Right lung (tissue), 5 donors: ENCODE measurements around the gene GPR55. TPM values are rescaled to one million over a fixed set of nuclear protein-coding genes. Genes with fewer than 3 reads are reported as not detected.

Experiments
- DNase-seq, 2 donors: peaks; one replicate each; pipeline ENCODE4 v3.0.0-alpha.2; 2013
- polyA plus RNA-seq, 5 donors: library from polyadenylated mRNA; unstranded; fragments of 120-200 nt; gene quantifications; one replicate each; pipeline versions ENCODE4 v1.2.1 to v1.2.3, GENCODE V29; 2013; ENCODE audit warnings: inconsistent platforms in 1 of 5, low replicate concordance in 1 of 5; ENCODE audit not compliant: insufficient read length in 5 of 5, insufficient read depth in 1 of 5

GPR55 gene
- polyA plus RNA-seq, 5 donors: 0.10 to 0.21 (median 0.17) TPM

DNA sequence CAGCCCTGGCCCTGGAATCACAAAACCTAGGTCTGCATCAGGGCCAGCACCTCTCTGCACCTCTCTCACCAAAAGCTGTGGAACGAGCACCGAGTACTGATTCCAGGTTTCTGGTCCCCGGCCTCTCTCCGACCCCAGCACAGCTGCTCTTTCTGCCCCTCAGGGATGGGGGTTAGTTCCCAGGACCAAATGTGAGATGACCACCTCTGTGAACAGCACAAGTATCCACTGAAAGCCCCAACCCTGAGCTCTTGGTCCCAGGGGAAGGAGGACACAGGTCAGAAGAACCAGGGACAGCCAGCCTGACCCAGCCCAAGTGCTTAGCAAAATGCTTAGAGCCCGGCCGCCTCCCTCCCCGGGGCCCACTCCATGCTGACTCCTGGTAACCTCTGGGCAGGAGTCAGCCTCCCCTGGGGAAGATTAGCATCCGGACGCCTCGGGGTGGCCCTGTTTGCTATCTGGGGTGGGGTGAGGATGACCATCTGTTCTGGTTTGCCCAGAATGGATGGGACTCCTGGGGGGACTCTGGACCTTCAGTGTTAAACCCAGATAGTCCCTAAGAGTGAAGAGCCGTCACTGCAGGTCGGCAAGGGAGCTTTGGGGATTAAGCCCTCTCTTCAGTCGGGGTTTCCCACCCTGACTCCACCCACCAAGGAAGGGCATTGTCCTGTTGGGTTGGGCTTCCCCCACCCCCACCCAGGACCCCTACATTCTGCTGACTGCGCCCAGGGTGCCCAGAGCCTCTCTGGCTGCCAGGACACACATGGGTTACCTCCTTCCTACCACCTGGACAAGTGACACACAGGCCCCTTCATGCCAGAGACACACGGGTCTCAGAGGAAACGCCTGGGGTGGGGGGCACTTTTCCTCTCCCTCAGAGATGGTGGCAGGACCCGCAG lies 9.4 kb upstream of the GPR55 start:
- no peak for DNase-seq

DNA sequence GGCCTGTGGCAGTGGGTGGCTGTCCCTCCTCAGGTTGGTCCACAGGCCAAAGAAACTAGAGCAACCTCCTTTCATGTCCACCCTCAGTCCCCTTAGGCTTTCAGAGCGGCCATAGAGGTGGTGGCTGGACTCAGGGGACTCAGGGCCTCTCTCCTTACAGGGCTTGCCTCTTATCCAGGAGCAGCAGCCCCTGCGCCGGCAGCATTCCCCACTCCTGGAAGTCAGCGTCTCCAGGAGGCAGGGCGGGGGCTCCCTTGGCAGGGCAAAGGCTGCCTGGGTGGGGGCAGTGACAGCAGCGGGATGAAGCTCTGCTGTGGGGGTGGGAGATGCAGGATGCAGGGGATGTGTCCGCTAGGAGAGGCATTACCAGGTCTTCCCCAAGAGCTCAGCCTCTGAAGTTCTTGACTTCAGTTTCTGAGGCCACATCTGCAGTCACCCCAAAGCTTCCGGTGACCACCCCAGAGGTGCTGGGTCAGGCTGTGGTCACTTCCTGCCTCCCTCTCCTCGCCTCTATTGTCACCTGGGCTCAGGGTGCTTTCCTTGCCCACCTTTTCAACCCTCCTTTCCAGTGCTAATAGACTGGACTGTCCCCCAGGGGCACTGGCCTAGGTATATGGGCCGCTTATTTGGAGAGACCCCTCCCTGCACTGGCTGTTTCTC lies 8.6 kb upstream of the GPR55 start:
- DNase-seq: no peak

DNA sequence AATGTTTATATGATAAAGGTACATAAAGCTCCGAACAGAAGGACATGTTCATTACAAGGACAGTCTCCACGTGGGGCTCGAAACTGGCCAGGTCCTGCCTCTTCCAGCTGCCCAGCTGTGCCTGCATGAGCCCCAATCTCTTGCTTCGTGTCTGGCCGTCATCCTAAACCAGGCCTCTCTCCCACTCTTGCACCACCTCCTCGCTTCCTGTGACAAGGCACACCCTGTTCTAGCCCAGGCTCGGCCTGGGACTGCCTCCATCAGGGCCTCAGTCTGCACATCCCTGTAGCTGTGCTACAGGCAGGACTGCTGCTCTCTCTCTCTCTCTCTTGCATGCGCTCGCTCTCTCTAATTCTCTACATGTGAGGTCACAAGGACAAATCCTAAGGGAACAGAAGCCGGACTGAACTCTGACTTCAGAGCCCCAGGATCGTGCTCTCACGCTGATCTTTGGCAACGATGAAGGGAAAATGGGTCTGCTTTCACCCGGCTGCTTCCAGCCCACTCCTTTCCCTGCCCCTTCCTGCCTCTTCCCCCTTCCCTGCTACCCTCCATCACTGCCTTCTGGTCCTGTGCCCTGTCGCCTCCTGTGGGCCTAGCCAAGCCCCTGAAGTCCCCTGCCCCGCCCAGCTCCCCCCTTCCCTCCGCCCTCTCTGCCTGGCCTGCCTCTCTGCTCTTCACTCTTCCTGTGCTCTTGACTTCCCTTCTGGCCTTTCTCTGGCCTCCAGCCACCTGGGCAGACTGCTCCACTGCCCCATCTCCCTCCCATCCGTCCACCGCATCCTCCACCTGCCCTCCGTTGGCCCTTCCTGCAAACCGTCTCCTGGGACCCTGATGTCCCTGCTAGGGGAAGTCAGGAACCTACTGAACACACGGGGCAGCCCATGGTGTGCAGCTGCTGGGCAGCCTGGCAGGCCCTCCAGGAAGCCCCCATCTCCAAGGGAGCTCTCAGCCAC lies 7.8 kb upstream of the GPR55 start:
- DNase-seq: peak; percentile 34 to 45

DNA sequence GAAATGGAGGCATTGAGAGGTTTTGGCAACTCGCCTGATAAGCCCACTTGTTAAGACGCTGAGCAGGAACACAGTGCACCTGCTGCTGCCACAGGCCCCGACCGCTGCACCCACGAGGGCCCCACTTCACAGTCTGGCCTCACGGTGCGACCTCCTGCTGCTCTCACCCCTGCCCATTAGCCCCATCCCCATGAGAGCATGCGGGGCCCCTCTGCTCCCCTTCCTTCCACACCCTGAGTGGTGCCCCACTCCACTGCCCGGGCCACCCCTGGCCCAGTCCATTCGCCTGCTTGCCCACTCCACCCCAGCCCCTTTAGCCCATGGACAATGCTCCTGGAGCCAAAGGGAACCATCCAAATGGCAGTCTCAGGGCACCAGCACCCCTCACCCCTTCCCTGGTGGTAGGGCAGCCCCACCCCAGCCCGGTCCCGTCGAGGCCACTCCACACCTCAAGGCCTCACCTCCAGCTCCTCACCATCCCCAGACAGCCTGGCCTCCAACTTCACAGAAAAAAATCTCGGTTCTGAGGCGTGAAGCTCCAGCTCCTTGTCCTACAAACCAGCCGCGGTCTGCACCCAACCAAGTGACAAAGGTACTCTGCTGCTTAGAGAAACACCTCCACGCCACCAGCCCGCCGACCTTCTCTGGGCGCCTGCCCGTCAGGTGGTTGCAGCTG lies 6.7 kb upstream of the GPR55 start:
- DNase-seq: no peak

DNA sequence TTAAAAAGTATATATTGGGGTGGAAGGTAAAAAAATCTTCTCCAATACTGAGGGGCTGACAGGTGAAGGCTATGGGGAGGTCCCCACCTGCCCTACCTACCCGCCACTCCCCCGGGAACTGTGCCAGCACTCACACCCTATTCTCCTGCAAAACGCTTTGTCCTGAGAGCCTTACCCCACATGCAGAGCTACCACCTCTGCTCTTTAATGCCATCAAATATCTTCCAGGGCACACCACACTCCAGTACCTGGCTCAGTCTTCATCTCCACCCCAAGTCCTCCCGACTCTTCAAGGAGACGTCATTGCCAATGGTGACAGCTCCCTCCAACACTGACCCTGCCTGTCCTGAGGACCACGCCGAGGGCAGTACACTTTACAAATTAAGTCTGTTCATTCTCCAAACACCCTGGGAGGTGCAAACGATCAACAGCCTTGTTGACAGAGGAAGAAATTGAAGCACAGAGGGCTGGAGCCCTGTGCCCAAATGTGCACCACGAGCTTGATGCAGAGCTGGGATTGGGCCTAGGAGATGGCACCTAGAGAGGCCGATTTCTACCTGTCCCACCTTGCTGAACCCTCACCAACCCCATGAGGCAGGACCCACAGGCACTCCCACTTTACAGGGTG lies 6.0 kb upstream of the GPR55 start:
- no peak for DNase-seq

DNA sequence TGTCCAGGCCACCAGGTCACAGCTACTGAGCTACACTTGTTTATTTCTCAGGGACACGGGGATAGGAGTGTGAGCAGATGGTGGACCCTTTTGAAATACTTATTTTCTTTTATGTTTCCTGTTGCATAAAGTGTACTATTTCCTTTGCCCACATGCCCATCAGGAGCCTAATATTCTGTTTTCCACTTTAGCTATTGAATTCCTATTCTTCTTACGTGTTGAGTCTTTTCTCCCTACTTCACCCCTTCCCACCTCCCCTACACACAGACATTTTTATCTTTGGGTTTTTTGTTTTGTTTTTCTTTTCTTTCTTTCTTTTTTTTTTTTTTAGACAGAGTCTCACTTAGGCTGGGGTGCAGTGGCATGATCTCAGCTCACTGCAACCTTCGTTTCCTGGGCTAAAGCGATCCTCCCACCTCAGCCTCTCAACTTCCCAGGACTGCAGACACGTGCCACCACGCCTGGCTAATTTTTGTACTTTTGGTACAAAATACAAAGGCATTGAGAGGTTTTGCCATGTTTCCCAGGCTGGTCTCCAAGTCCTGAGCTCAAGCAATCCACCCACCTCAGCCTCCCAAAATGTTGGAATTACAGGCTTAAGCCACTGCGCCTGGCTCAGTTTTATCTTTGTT lies 5.2 kb upstream of the GPR55 start:
- no peak for DNase-seq

DNA sequence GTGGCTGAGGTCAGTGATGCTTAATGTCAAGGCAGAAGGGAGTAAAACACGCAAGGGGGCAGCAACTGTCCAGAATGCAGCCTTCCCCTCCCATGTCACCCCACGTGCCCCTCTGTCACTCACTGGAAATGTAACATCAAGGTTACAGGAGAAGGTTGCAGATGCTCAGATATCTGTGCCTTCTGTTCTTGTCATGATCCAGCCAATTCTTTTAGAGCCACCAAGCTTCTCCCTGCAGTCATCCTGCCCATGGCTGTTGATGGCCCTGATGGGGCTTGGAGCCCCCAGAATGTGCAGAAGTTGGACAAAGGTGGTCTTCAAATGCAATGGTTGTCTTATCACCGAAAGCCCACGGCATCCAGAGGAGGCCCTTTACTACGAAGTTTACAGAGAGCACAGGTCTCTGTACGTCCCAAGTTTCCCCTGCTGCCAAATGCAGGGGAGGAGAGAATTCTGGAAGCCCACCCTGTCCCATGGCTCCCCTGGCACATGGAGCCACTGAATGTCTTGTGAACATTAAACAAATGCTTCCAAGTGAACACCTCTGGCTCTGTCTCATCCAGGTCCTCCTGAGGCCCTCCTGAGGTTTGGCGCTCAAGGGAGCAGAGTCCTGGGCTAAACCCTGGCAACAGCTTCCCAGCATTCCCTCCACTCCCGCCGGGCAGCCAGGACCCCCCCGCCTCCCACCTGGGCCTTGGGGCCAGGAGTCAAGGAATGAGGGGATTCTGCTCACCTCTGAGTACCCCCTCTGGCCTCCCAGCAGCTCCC lies 4.5 kb upstream of the GPR55 start:
- no peak for DNase-seq

DNA sequence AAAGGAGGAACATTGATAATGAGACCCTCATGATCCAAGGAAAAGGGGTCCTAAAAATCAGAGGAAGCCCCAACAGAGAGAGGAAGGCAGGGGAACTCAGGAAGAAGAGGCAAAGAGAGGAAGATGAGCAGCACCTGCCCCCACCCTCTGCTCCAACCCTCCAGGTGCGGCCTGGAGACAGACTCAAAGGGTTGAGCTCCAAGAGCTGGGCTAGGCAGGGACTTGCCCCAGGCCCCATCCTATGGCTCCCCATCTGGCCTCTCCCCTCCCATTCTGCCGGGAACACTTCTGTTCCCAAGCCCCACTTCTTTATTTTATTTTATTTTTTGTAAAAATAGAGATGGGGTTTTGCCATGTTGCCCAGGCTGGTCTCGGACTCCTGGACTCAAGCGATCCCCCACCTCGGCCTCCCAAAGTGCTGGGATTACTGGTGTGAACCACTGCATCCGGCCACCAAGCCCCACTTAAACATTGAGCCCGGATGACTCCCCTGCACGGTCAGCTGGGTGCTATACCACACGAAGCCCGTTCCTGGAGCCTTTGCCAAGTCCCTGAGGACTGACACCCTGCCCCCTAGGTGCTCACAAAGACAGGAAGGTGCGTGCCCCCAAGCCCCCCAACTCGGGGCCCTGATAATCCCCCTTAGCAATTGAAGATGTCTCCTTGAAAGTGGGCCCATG lies 3.8 kb upstream of the GPR55 start:
- DNase-seq: no peak

DNA sequence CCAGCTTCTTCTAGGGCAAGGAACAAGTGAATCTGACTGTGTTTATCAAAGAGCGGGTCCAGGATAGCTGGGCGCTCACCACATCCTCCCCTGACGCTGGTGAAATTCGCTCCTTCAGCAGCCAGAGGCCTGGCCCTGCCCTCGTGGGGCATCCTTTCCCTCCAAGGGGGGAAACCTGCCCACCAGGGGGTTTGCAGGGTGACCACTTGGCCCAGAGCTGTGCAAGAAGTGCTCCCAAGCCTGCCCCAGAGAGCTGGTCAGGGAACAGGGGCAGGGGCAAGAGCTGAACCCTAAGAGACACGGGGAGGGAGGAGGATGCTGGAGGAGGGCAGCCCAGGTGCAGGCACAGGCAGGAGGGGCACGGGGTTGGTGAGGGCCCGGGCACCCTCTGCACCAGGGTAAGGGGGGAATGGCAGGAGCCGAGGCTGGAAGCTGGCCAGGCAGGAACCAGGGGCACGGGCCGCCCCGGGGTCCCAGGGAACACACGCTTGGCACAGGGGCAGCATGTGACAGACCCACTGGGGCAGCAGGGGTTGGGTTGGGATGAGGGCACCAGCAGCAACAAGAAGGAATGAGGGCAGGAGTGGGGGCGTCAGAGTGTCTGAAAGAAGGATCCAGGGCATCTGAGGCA lies 2.8 kb upstream of the GPR55 start:
- no peak for DNase-seq

DNA sequence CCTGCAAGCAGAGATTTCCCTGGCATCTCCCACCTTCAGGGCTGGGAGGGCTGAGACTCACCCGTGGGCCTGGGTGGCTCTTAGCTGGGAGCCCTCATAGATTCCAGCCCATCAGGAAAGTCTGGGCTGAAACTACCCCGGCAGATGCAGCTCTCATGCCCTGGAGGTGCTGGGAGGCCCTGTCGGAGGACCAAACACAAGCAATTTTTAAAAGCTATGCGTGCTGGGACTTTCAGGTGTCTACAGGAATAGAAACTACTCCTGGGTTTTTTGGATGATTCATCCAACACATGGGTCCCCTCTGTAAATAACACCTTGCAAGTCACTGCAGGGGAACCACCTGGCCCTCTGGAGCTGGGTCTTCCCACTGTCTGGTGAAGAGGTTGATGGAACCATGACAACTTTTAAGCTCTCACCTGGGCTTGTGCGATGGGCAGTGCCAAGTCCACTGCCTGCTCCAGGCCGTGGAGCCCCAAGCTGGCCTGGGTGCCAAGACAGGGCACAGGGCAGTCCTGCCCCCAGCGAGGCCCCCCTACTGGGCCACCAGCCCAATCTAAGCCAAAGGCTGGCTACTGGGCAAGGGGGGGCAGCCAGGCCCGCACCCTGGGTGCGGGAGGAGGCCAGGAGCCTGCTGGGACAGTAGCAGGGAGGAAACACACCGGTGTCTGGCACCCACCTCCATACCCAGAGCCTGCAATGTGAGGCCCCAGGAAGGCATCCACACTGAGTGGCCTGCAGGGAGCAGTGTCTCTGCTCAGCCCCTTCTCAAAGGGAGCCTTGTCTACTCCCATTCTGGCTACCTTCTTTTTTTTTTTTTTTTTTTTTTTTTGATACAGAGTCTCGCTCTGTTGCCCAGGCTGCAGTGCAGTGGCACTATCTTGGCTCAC lies 1.1 kb upstream of the GPR55 start:
- no peak for DNase-seq

DNA sequence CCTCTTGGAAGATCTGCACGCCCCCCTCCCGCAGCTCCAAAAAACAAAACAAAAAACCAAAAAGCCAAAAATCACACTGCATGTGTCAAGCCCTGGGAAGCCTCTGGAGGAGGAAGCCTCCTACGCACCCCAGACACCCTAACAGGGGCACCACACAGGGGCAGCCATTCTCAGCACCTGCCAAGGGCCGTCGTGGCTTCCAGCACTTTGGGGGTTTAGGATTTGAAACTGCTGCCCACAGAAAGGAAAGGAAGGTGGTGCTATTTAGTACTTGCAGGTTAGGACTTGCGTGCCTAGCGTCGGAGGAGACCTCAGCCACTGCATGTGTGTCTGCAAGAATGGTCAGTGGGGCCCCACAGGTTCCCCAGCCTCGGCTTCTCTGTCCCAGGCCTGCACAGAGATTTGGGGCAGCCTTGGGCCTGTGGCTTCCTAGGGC lies 419 bp upstream of the GPR55 start:
- no peak for DNase-seq

DNA sequence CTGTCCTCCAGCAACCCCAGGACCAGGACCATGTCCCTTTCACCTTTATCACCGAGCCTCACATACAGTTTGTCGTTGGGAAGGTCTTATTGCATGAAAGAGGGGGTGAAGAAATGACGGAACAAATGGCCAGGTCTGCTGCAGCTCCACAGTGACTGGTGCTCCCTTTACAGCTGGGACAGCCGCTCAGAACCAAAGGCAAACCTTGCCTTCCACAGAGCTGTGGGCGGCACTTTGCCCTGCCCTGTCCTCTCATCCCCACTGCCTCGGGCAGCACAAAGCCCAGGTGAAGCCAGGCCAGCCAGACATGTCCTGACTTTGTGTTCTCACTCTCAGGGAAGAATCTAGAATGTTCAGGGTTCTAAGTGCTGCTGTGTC lies 961 bp downstream of the GPR55 start:
- no peak for DNase-seq

DNA sequence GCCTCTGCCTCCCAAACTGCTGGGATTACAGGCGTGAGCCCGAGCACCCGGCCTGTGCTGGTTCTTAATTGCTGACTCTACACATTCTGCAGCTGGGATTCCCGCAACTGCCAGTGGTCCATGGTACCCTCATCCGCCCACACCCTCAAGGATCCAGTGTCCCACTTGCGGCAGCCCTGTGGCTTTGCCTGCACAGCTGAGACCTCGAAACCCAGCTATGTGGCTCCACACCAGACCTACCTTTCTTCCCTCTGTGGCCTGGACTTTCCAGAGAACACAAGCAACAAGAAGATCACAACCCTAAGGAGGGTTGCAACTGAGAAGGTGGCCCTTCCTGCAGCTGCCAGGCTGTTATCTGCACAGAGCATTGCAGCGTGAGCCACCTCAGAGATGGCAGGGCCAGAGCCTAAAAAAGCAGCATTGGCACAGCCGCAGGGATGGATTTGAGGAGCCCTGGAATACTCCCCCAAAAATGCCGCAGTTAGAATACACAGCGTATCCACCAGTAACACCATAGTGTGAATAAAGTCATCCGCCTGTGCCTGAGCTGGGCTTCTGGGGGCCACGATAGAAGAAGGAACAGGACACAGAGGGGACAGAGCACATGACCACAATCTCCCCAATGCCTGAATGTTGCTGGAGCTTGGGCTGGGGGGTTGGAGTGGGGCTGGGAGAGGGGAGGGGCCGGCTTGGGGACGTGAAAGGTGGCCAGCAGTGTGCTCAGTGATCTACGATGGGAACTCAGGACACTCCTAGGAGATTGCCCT lies 1.9 kb downstream of the GPR55 start:
- no peak for DNase-seq

DNA sequence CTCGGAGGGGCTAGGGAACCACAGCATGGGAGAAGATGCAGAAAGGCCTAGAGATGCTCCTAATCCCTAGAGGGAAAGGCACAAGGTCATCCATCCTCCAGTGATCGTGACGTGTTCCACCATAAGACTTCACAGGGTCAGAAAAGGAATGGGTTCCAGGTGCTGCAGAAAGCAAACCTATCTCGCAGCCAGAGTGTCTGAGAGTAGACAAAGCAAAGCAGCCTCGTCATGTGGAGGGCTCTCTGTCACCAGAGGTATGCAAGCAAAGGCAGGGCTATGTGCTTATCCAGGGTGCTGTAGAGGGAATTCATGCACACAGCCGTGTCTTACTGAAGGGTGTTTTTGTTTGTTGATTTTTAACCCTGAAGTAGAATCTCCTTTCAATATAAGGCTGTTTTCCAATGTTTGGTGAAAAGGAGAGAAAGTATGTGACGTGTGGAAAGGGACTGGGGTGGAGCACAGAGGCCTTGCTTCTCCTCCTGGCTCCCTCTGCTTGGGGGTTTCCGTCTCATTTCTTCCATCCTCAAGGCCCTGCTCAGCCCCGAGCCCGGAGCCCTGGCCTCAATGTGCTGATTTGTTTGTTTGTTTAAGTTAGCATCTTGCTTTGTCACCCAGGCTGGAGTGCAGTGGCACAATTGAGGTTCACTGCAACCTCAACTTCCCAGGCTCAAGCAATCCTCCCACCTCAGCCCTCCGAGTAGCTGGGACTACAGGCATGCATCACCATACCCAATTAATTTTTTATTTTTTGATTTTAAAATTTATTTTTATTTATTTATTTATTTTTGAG lies 3.0 kb downstream of the GPR55 start:
- DNase-seq: no peak

DNA sequence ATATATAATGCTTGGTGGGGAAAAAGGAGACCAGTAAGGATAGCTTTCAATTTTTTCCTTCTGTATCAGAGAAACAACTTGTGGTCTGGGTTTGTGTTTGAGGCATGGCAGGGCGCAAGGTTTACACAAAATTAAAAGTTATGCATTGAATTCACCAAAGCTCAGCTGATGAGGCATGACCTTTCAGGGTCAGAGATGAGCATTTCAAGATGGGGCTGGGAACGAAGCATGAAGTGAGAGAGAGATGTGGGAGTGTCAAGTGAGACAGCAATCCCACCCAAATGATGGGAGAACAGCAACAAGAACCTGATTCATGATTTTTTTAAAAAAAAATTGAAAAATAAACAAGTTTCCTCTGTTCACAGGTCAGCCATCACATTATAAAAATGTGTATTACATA lies 4.9 kb downstream of the GPR55 start:
- DNase-seq: no peak

DNA sequence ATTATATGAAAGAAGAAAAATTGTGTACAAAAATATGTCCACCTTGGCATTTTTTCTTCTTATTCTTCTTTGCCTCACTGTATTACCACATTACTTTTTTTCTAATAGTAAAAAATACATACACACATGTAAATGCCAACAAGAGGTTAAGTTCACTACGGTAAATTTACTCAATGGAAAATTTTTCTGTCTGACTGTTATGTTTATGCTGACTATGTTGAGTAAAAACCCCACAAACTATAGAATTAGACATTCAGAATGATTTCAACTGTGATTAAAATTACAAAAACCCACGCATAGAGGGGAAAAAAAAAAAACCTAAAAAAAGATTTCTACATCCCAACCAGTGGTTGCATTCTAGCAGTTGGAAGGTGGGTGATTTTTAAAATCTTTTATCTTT lies 5.4 kb downstream of the GPR55 start:
- no peak for DNase-seq
